Gastroesophageal sphincter (tissue), 3 donors: ENCODE results near the gene CISD3.

Experiments used
- CTCF ChIP-seq, 4 experiments: fragments of 200-600 bp in 2 of 4; fragments of 450-650 bp in 2 of 4; sonication (generic) in 1 of 4; IDR thresholded peaks; one replicate each; pipeline ENCODE4 v1.5.1; 2017 to 2019; ENCODE audit warnings: antibody characterized with exemption in 4 of 4, mild to moderate bottlenecking in 2 of 4, moderate library complexity in 2 of 4
- EP300 ChIP-seq: sonication (generic); formaldehyde crosslinking; IDR thresholded peaks from one replicate; pipeline ENCODE4 v1.6.1; 2017; ENCODE audit warnings: antibody characterized with exemption, mild to moderate bottlenecking
- POLR2A ChIP-seq, 2 donors: fragments of 450-650 bp; IDR thresholded peaks; one replicate each; pipeline ENCODE4 v1.6.1; 2017; ENCODE audit warnings: antibody characterized with exemption in 2 of 2, mild to moderate bottlenecking in 2 of 2, moderate library complexity in 1 of 2
- POLR2AphosphoS5 ChIP-seq: sonication (generic); formaldehyde crosslinking; IDR thresholded peaks from one replicate; pipeline ENCODE4 v1.6.1; 2017; ENCODE audit warnings: antibody characterized with exemption

GRCh38 chr17:38777641-38778250 is 47.6 kb downstream of the CISD3 start:
- no peak for TF ChIP-seq POLR2A (IDR thresholded peaks at IDR 0.05)
- TF ChIP-seq CTCF (IDR thresholded peaks at IDR 0.05), result no peak
- no peak for TF ChIP-seq POLR2AphosphoS5
- no peak for TF ChIP-seq EP300
